Ovary (tissue), 9 donors: ENCODE data around the gene PRPSAP1. TPM values are rescaled to one million over a fixed set of nuclear protein-coding genes. Genes with fewer than 3 reads are reported as not detected.

Experiments
- DNase-seq, 5 donors: peaks; one replicate each; pipeline ENCODE4 v3.0.0-alpha.2; 2019 to 2020
- H3K27ac ChIP-seq, 2 donors: fragments of 200-600 bp; one replicate each; pipeline versions ENCODE4 v1.5.1 to v1.8.0; 2019 to 2022
- H3K27me3 ChIP-seq: fragments of 200-600 bp; one replicate; pipeline ENCODE4 v1.8.0; 2022
- H3K36me3 ChIP-seq: fragments of 200-600 bp; sonication (generic); one replicate; pipeline ENCODE4 v1.5.1; 2019
- H3K4me1 ChIP-seq: one replicate; pipeline ENCODE4 v1.8.1; 2013; ENCODE audit warnings: mild to moderate bottlenecking, moderate library complexity; ENCODE audit not compliant: insufficient read depth
- H3K4me3 ChIP-seq: fragments of 200-600 bp; sonication (generic); one replicate; pipeline ENCODE4 v1.5.1; 2017
- H3K9me3 ChIP-seq, 2 donors: fragments of 200-600 bp in 1 of 2; sonication (generic) in 1 of 2; one replicate each; pipeline versions ENCODE4 v1.5.1 to v1.8.1; 2013 to 2019; ENCODE audit warnings: mild to moderate bottlenecking in 1 of 2, moderate library complexity in 1 of 2
- CTCF ChIP-seq, 3 donors: fragments of 450-650 bp in 2 of 3; fragments of 200-600 bp in 1 of 3; IDR thresholded peaks; one replicate each; pipeline versions ENCODE4 v1.5.1 to v1.8.0; 2016 to 2022; ENCODE audit warnings: antibody characterized with exemption in 3 of 3, mild to moderate bottlenecking in 1 of 3
- EP300 ChIP-seq: sonication (generic); formaldehyde crosslinking; IDR thresholded peaks from one replicate; pipeline ENCODE4 v1.6.1; 2017; ENCODE audit warnings: antibody characterized with exemption
- POLR2A ChIP-seq: fragments of 450-650 bp; IDR thresholded peaks from one replicate; pipeline ENCODE4 v1.6.1; 2017; ENCODE audit warnings: antibody characterized with exemption, mild to moderate bottlenecking, moderate library complexity
- WGBS, 3 donors: extraction: QIAGEN DNeasy Blood & Tissue Kit in 1 of 3; methylation state at CpG; one replicate each; pipeline versions ENCODE4 v1.1.5 to v1.1.7; 2013 to 2017; 5-methylcytosine and 5-hydroxymethylcytosine counted together
- intact Hi-C, 4 donors: fragments of 100-400 bp; cut with DNase I; formaldehyde crosslinking; loops; one replicate each; pipeline versions ENCODE4 v1.11.0 to v1.15.1; 2022 to 2023
- polyA plus RNA-seq, 2 donors: library from polyadenylated mRNA; stranded (reverse); fragments of 200-250 nt in 1 of 2; fragments of 350-450 nt in 1 of 2; fragmentation: Illumina TruSeq in 1 of 2; extraction: RNeasy Lipid Tissue Mini Kit (QIAGEN cat#74804) in 1 of 2; gene quantifications; one replicate each; pipeline ENCODE4 v1.2.3, GENCODE V29; 2013 to 2014
- total RNA-seq, 7 donors: library from RNA; depleted of rRNA in 2 of 7; stranded (reverse); fragments of >200 nt in 2 of 7; fragmentation: NEBNext Ultra II Directional in 3 of 7; extraction: Animal tissue kit (Norgen Biotek cat#: 25700) in 3 of 7; gene quantifications; one replicate each; pipeline versions ENCODE4 v1.1.0 to v1.2.4, GENCODE V29; 2016 to 2023
- donor health status: DM: no; HTN: no; CAD: no; lungs with moderate emphysema.
- donor health status: DM: no; HTN: no; CAD: no.
- donor health status: Bipolar disorder and iron deficiency.
- donor health status: DM: yes; HTN: yes; CAD: no.
- donor health status: DM: no; HTN: no; CAD: no.
- donor health status: DM: yes; HTN: yes; CAD: no.

Gene PRPSAP1
- total and polyA plus RNA-seq, 9 donors = 26.1 to 57.9 (median 44.5) TPM

- Histone ChIP-seq H3K27me3 (no peaks in the 10 kb centered on the region), H3K36me3 (no peaks in the 10 kb centered on the region), H3K9me3 (no peaks in the 10 kb centered on the region), H3K4me3 (no peak overlapping the region), H3K27ac (no peak overlapping the region), H3K4me1 (peaks cover 10% of the 10 kb centered on the region)
- no peak for DNase-seq
- TF ChIP-seq POLR2A (no peak), CTCF (IDR thresholded peaks at IDR 0.05) (no peak), EP300 (no peak)
- WGBS, 3 donors = 48 to 58% (median 49%) methylated on average over 21 of the region's 21 CpGs
- intact Hi-C loops = loop anchor here in 3 of 4 donors (10.0 kb wide), 3 partner anchors 90 to 360 kb away; no protein-coding TSS in a partner anchor
These were observed 79.4 kb downstream of the PRPSAP1 start for GRCh38 chr17:76274112-76274956.

GRCh38 chr17:76273445-76274111, 80.1 kb downstream of the PRPSAP1 start:
- Histone ChIP-seq H3K27me3 (no peaks in the 10 kb centered on the region), H3K36me3 (no peaks in the 10 kb centered on the region), H3K9me3 (no peaks in the 10 kb centered on the region), H3K27ac (no peak overlapping the region), H3K4me1 (peaks cover 9% of the 10 kb centered on the region), H3K4me3 (no peak overlapping the region)
- TF ChIP-seq POLR2A (no peak), CTCF (IDR thresholded peaks at IDR 0.05) (no peak), EP300 (no peak)
- DNase-seq = no peak
- 57 to 68% (median 66%) methylated on average over 24 to 26 of the region's 26 CpGs for WGBS, 3 donors
- intact Hi-C loops = loop anchor here in 3 of 4 donors (10.0 kb wide), 3 partner anchors 89 to 359 kb away; no protein-coding TSS in a partner anchor

- Histone ChIP-seq H3K9me3 (no peaks in the 10 kb centered on the region), H3K36me3 (no peaks in the 10 kb centered on the region), H3K4me3 (no peak overlapping the region), H3K27me3 (no peaks in the 10 kb centered on the region), H3K4me1 (peaks cover 9% of the 10 kb centered on the region), H3K27ac (no peak overlapping the region)
- intact Hi-C loops = loop anchor here in 3 of 4 donors (10.0 kb wide), 3 partner anchors 88 to 358 kb away; no protein-coding TSS in a partner anchor
- TF ChIP-seq CTCF (IDR thresholded peaks at IDR 0.05) (no peak), POLR2A (no peak), EP300 (no peak)
- no peak for DNase-seq
- WGBS, 3 donors = 74 to 83% (median 77%) methylated on average over 13 to 19 of the region's 19 CpGs
These were observed 80.9 kb downstream of the PRPSAP1 start for GRCh38 chr17:76272541-76273444.
